ENCODE data around the gene BRD9. TPM values are rescaled to one million over a fixed set of nuclear protein-coding genes. Genes with fewer than 3 reads are reported as not detected.

The BRD9 gene
- total RNA-seq, 1 donor from 2014 or later, result 69.2 TPM

- no peak overlapping the region for H3K27ac Mint-ChIP-seq
- TF ChIP-seq, protein P1, sequence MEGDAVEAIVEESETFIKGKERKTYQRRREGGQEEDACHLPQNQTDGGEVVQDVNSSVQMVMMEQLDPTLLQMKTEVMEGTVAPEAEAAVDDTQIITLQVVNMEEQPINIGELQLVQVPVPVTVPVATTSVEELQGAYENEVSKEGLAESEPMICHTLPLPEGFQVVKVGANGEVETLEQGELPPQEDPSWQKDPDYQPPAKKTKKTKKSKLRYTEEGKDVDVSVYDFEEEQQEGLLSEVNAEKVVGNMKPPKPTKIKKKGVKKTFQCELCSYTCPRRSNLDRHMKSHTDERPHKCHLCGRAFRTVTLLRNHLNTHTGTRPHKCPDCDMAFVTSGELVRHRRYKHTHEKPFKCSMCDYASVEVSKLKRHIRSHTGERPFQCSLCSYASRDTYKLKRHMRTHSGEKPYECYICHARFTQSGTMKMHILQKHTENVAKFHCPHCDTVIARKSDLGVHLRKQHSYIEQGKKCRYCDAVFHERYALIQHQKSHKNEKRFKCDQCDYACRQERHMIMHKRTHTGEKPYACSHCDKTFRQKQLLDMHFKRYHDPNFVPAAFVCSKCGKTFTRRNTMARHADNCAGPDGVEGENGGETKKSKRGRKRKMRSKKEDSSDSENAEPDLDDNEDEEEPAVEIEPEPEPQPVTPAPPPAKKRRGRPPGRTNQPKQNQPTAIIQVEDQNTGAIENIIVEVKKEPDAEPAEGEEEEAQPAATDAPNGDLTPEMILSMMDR (IDR thresholded peaks at IDR 0.05; ENCODE audit: unreplicated experiment), result no peak
These were observed 17.6 kb upstream of the BRD9 start for GRCh38 chr5:909994-910768.

DNA sequence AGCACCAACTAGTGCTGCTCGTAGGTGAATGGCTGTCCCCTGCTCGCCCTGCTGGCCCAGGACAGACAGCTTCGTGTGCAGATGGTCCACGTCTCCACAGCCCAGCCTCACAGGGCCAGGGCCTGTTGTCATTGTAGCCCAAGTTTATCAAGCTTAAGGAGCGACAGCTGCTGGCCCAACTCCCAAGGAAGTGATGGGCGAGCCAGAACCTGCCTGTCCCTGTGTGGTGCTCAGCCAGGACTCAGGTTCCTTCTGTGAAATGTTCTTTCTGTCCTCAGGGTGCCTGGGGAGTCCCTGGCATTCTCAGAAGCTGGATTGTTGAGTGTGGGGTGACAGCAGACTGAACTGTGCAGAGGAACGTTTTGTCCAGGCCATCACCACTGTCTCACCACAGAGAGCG lies 16.5 kb upstream of the BRD9 start:
- no peak overlapping the region for H3K4me3 Mint-ChIP-seq (ENCODE audit: low read depth)
- H3K4me1 Mint-ChIP-seq (ENCODE audit: low read depth), result no peaks in the 10 kb centered on the region
- no peaks in the 10 kb centered on the region for H3K27me3 Mint-ChIP-seq
- DNase-seq (ENCODE audit: low spot score, unreplicated experiment), result no peak
- no peak overlapping the region for H3K27ac Mint-ChIP-seq
- TF ChIP-seq, protein P1 (IDR thresholded peaks at IDR 0.05; ENCODE audit: unreplicated experiment), result no peak
- no peaks in the 10 kb centered on the region for H3K9me3 Mint-ChIP-seq (ENCODE audit: low read depth)
- peaks cover 12% of the 10 kb centered on the region for H3K36me3 Mint-ChIP-seq (ENCODE audit: insufficient read depth)

More at GRCh38 chr5:909994-910768, 17.6 kb upstream of the BRD9 start:
- no peak for DNase-seq (ENCODE audit: low spot score, unreplicated experiment)
- peaks cover 14% of the 10 kb centered on the region for H3K36me3 Mint-ChIP-seq (ENCODE audit: insufficient read depth)
- H3K4me3 Mint-ChIP-seq (ENCODE audit: low read depth), result no peak overlapping the region
- H3K27me3 Mint-ChIP-seq, result no peaks in the 10 kb centered on the region
- no peaks in the 10 kb centered on the region for H3K4me1 Mint-ChIP-seq (ENCODE audit: low read depth)
- H3K9me3 Mint-ChIP-seq (ENCODE audit: low read depth), result no peaks in the 10 kb centered on the region

- DNase-seq (ENCODE audit: low spot score, unreplicated experiment), result no peak
- Mint-ChIP-seq H3K4me1 (ENCODE audit: low read depth) (no peaks in the 10 kb centered on the region), H3K27me3 (no peaks in the 10 kb centered on the region), H3K36me3 (ENCODE audit: insufficient read depth) (peaks cover 12% of the 10 kb centered on the region), H3K4me3 (ENCODE audit: low read depth) (no peak overlapping the region), H3K9me3 (ENCODE audit: low read depth) (no peaks in the 10 kb centered on the region), H3K27ac (peak overlapping the region; percentile 10)
- TF ChIP-seq, protein P1 (IDR thresholded peaks at IDR 0.05; ENCODE audit: unreplicated experiment), result no peak
These were observed 15.6 kb upstream of the BRD9 start for GRCh38 chr5:908172-908571.

GRCh38 chr5:907366-907910 lies 14.8 kb upstream of the BRD9 start:
- DNase-seq (ENCODE audit: low spot score, unreplicated experiment), result no peak
- H3K36me3 Mint-ChIP-seq (ENCODE audit: insufficient read depth), result peaks cover 12% of the 10 kb centered on the region
- H3K27me3 Mint-ChIP-seq, result no peaks in the 10 kb centered on the region
- TF ChIP-seq, protein P1 (IDR thresholded peaks at IDR 0.05; ENCODE audit: unreplicated experiment), result no peak
- H3K9me3 Mint-ChIP-seq (ENCODE audit: low read depth), result no peaks in the 10 kb centered on the region
- no peak overlapping the region for H3K27ac Mint-ChIP-seq
- H3K4me1 Mint-ChIP-seq (ENCODE audit: low read depth), result no peaks in the 10 kb centered on the region
- no peak overlapping the region for H3K4me3 Mint-ChIP-seq (ENCODE audit: low read depth)

- H3K36me3 Mint-ChIP-seq (ENCODE audit: insufficient read depth), result peaks cover 10% of the 10 kb centered on the region
- no peaks in the 10 kb centered on the region for H3K4me1 Mint-ChIP-seq (ENCODE audit: low read depth)
- H3K4me3 Mint-ChIP-seq (ENCODE audit: low read depth), result no peak overlapping the region
- no peak for DNase-seq (ENCODE audit: low spot score, unreplicated experiment)
- H3K9me3 Mint-ChIP-seq (ENCODE audit: low read depth), result no peaks in the 10 kb centered on the region
- TF ChIP-seq, protein P1 (IDR thresholded peaks at IDR 0.05; ENCODE audit: unreplicated experiment), result no peak
- H3K27ac Mint-ChIP-seq, result peak overlapping the region; percentile 43
- no peaks in the 10 kb centered on the region for H3K27me3 Mint-ChIP-seq
These were observed 12.6 kb upstream of the BRD9 start for GRCh38 chr5:905139-905642.
